HL-60/S4 treated with retinoic acid at 250 ng/mL for 4 days and 3 days (cell line): ENCODE results near the gene BCAS1.

Experiments
- in situ Hi-C: fragments of 300-500 bp; cut with MboI; formaldehyde crosslinking; loops from 2 replicates; pipeline ENCODE4 v1.7.0; 2022; ENCODE audit warnings: low sequenced_read_pairs

The BCAS1 gene

GRCh38 chr20:53914781-53915445, 155.5 kb downstream of the BCAS1 start:
- in situ Hi-C loops: no loop called here

- in situ Hi-C loops: no loop called here
These were observed 156.2 kb downstream of the BCAS1 start for GRCh38 chr20:53914091-53914780.

GRCh38 chr20:53911301-53911700, 159.1 kb downstream of the BCAS1 start:
- in situ Hi-C loops: no loop called here

- in situ Hi-C loops: no loop called here
These were observed 159.9 kb downstream of the BCAS1 start for GRCh38 chr20:53910351-53911002.

GRCh38 chr20:53907968-53908751, 162.2 kb downstream of the BCAS1 start:
- in situ Hi-C loops: no loop called here

GRCh38 chr20:53905820-53906191, 164.6 kb downstream of the BCAS1 start:
- in situ Hi-C loops: no loop called here

- in situ Hi-C loops: no loop called here
These were observed 165.2 kb downstream of the BCAS1 start for GRCh38 chr20:53905019-53905819.

- in situ Hi-C loops: no loop called here
These were observed 166.1 kb downstream of the BCAS1 start for GRCh38 chr20:53904261-53904660.

GRCh38 chr20:53903652-53903987, 166.8 kb downstream of the BCAS1 start:
- in situ Hi-C loops: no loop called here

- in situ Hi-C loops: no loop called here
These were observed 167.3 kb downstream of the BCAS1 start for GRCh38 chr20:53902968-53903651.

- in situ Hi-C loops: no loop called here
These were observed 168.8 kb downstream of the BCAS1 start for GRCh38 chr20:53901497-53902096.

GRCh38 chr20:53901064-53901463, 169.3 kb downstream of the BCAS1 start:
- in situ Hi-C loops: no loop called here

GRCh38 chr20:53900380-53900999, 169.9 kb downstream of the BCAS1 start:
- in situ Hi-C loops: no loop called here

- in situ Hi-C loops: no loop called here
These were observed 170.8 kb downstream of the BCAS1 start for GRCh38 chr20:53899351-53900167.

GRCh38 chr20:53898556-53898931, 171.8 kb downstream of the BCAS1 start:
- in situ Hi-C loops: no loop called here

GRCh38 chr20:53897884-53898555, 172.4 kb downstream of the BCAS1 start:
- in situ Hi-C loops: no loop called here

GRCh38 chr20:53896647-53897046, 173.7 kb downstream of the BCAS1 start:
- in situ Hi-C loops: no loop called here

- in situ Hi-C loops: no loop called here
These were observed 174.4 kb downstream of the BCAS1 start for GRCh38 chr20:53896041-53896440.
